ENCODE data around the gene MLLT11. TPM values are rescaled to one million over a fixed set of nuclear protein-coding genes. Genes with fewer than 3 reads are reported as not detected.

MLLT11 gene
- total and polyA plus RNA-seq, 10 of the 15 experiments (the other 5 are each of a cell fraction or from before 2014, with no cell fraction given), result 6.2 to 27.3 (median 9.2) TPM

- Histone ChIP-seq H3K9ac (ENCODE audit: control insufficient read depth, insufficient read depth, low read length) (no peak overlapping the region), H2AFZ (ENCODE audit: control insufficient read depth, low read depth, low read length) (no peak overlapping the region), H3K27me3 (replicated peaks in 1 of 2; ENCODE audit: control insufficient read depth in 2 of 2, insufficient read depth in 2 of 2, low read length in 1 of 2) (no peaks in the 10 kb centered on the region), H3K36me3 (ENCODE audit: control insufficient read depth in 2 of 2, insufficient read depth in 2 of 2, low read length in 1 of 2) (no peaks in the 10 kb centered on the region), H3K4me2 (ENCODE audit: control insufficient read depth, insufficient read depth) (no peak overlapping the region), H3K27ac (ENCODE audit: control insufficient read depth, insufficient read depth) (no peak overlapping the region), H3K9me3 (replicated peaks; ENCODE audit: control insufficient read depth, insufficient read depth, low read length) (no peaks in the 10 kb centered on the region), H3K4me3 (no peak overlapping the region), H3K79me2 (ENCODE audit: control insufficient read depth, insufficient read depth, low read length) (peaks cover 11% of the 10 kb centered on the region), H4K20me1 (ENCODE audit: control insufficient read depth, insufficient read depth) (no peaks in the 10 kb centered on the region), H3K4me1 (ENCODE audit: control insufficient read depth, insufficient read depth, low read length) (peaks cover 4% of the 10 kb centered on the region)
- 87% methylated on average over 14 of the region's 14 CpGs for WGBS (ENCODE audit: insufficient coverage, insufficient replicate concordance, low lambda C conversion rate, missing lambda C conversion rate)
- no peak for FAIRE-seq
- ChIA-PET SMC1A (ENCODE audit: uncharacterized antibody, unreplicated experiment) (no interaction called here), RAD21 (ENCODE audit: unreplicated experiment) (interaction anchor here (2.0 kb wide), 1 partner anchor 144 kb away, joined by 4 read pairs; the partner anchor contains the start of gene TNFAIP8L2), CTCF (interaction anchor here (0.7 to 1.9 kb wide), 4 partner anchors 12 to 79 kb away, joined by 3 to 7 read pairs (median 3); partner anchors contain the start of gene CDC42SE1), POLR2A (interaction anchor here (0.8 kb wide), 1 partner anchor 67 kb away, joined by 5 read pairs; no protein-coding TSS in a partner anchor)
- ATAC-seq, result no peak
- intact Hi-C loops (cut with micrococcal nuclease; ENCODE audit: unreplicated experiment) (no loop called here), in situ Hi-C loops (cut with MboI) (no loop called here)
- DNase-seq (ENCODE audit: low read depth, low spot score), result no peak
- BruUV-seq (replicated peaks), result no TSS peak
- TF ChIP-seq HDAC2 (IDR thresholded peaks at IDR 0.05), result no peak
- TF ChIP-seq SUZ12 (IDR thresholded peaks at IDR 0.05; ENCODE audit: unreplicated experiment), result no peak
- TF ChIP-seq, protein P1, sequence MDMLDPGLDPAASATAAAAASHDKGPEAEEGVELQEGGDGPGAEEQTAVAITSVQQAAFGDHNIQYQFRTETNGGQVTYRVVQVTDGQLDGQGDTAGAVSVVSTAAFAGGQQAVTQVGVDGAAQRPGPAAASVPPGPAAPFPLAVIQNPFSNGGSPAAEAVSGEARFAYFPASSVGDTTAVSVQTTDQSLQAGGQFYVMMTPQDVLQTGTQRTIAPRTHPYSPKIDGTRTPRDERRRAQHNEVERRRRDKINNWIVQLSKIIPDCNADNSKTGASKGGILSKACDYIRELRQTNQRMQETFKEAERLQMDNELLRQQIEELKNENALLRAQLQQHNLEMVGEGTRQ (IDR thresholded peaks at IDR 0.05; ENCODE audit: borderline replicate concordance, low read depth, low read length), result no peak
- TF ChIP-seq BRCA1 (IDR thresholded peaks at IDR 0.05; ENCODE audit: low read depth, low read length), result no peak
These were observed 47.3 kb upstream of the MLLT11 start for GRCh38 chr1:151012684-151013471.

DNA sequence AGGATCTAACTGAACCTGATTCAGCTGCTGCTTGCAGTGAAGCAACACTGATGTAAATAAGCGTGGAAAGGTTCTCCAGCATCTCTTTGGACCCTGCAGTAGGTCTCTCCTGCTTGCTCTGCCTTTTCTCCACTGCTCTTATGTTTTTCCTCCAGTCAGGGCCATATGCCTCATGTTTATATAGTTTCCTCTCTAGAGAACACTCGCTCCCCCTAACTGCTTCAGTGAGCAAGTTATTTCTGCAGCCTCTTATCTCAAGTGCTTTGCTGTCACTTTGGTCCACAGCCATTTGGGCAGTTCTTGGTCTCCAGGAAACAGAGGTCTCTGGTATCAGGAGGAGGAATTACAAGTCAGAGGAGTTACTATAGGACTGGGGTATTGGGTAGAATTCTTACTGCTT lies 46.7 kb upstream of the MLLT11 start:
- ATAC-seq, result no peak
- H4K20me1 ChIP-seq (ENCODE audit: control insufficient read depth, insufficient read depth), result no peaks in the 10 kb centered on the region
- no TSS peak for BruUV-seq (replicated peaks)
- H3K36me3 ChIP-seq (ENCODE audit: control insufficient read depth in 2 of 2, insufficient read depth in 2 of 2, low read length in 1 of 2), result no peaks in the 10 kb centered on the region
- TF ChIP-seq YBX1 (IDR thresholded peaks at IDR 0.05) (no peak), FOXK2 (IDR thresholded peaks at IDR 0.05) (no peak), GABPA (IDR thresholded peaks at IDR 0.05; ENCODE audit: low read depth) (no peak)
- H3K9ac ChIP-seq (ENCODE audit: control insufficient read depth, insufficient read depth, low read length), result no peak overlapping the region
- intact Hi-C loops (cut with micrococcal nuclease; ENCODE audit: unreplicated experiment) (no loop called here), in situ Hi-C loops (cut with MboI) (no loop called here)
- no peaks in the 10 kb centered on the region for H3K9me3 ChIP-seq (replicated peaks; ENCODE audit: control insufficient read depth, insufficient read depth, low read length)
- ChIA-PET RAD21 (ENCODE audit: unreplicated experiment) (interaction anchor here (2.0 kb wide), 1 partner anchor 143 kb away, joined by 4 read pairs; the partner anchor contains the start of gene TNFAIP8L2), CTCF (interaction anchor here (1.9 kb wide), 1 partner anchor 11 kb away, joined by 7 read pairs; no protein-coding TSS in a partner anchor), SMC1A (ENCODE audit: uncharacterized antibody, unreplicated experiment) (no interaction called here), POLR2A (interaction anchor here (0.8 kb wide), 1 partner anchor 67 kb away, joined by 5 read pairs; no protein-coding TSS in a partner anchor)
- no peak overlapping the region for H3K4me2 ChIP-seq (ENCODE audit: control insufficient read depth, insufficient read depth)
- no peaks in the 10 kb centered on the region for H3K27me3 ChIP-seq (replicated peaks in 1 of 2; ENCODE audit: control insufficient read depth in 2 of 2, insufficient read depth in 2 of 2, low read length in 1 of 2)
- no peak overlapping the region for H3K4me3 ChIP-seq
- H3K4me1 ChIP-seq (ENCODE audit: control insufficient read depth, insufficient read depth, low read length), result peaks cover 4% of the 10 kb centered on the region
- DNase-seq (ENCODE audit: low read depth, low spot score), result no peak
- H3K27ac ChIP-seq (ENCODE audit: control insufficient read depth, insufficient read depth), result no peak overlapping the region
- FAIRE-seq, result no peak
- H2AFZ ChIP-seq (ENCODE audit: control insufficient read depth, low read depth, low read length), result no peak overlapping the region
- WGBS (ENCODE audit: insufficient coverage, insufficient replicate concordance, low lambda C conversion rate, missing lambda C conversion rate), result 62% methylated on average over 2 of the region's 2 CpGs
- peaks cover 9% of the 10 kb centered on the region for H3K79me2 ChIP-seq (ENCODE audit: control insufficient read depth, insufficient read depth, low read length)

Data from GM12878 (cell line).